WTC11 (cell line): ENCODE data around the gene HHAT. TPM values are rescaled to one million over a fixed set of nuclear protein-coding genes. Genes with fewer than 3 reads are reported as not detected.

Experiments
- ATAC-seq: fragments of 200-7000 bp; cut with Tn5 transposase; 2 replicates; pipeline ENCODE4 v1.10.0; 2021; ENCODE audit warnings: mild to moderate bottlenecking, moderate library complexity
- CTCF ChIA-PET: fragments of 300-600 bp; sonication (Branson Sonifier 250); formaldehyde crosslinking; loops from one replicate; lab custom pipeline; 2021; ENCODE audit warnings: antibody characterized with exemption; lab: Charles Lee
- POLR2A ChIA-PET: fragments of 350-600 bp; sonication (Branson Sonifier 250); formaldehyde crosslinking; loops from one replicate; lab custom pipeline; 2021; ENCODE audit warnings: antibody characterized with exemption; lab: Charles Lee
- DNase-seq: peaks from one replicate; pipeline ENCODE4 v3.0.0; 2021; ENCODE audit warnings: low spot score
- H3K27ac Mint-ChIP-seq: 2 replicates; pipeline ENCODE4 v1.8.0; 2021; ENCODE audit warnings: mixed read lengths
- H3K27me3 Mint-ChIP-seq: 2 replicates; pipeline ENCODE4 v1.8.0; 2021; ENCODE audit warnings: low read depth, mild to moderate bottlenecking, moderate library complexity, mixed read lengths
- H3K36me3 Mint-ChIP-seq: 2 replicates; pipeline ENCODE4 v1.8.0; 2021; ENCODE audit warnings: mixed read lengths
- H3K4me1 Mint-ChIP-seq: 2 replicates; pipeline ENCODE4 v1.8.0; 2022; ENCODE audit warnings: mixed read lengths
- H3K4me3 Mint-ChIP-seq: 2 replicates; pipeline ENCODE4 v1.8.0; 2021; ENCODE audit warnings: mild to moderate bottlenecking, moderate library complexity, mixed read lengths
- H3K9me3 Mint-ChIP-seq: 2 replicates; pipeline ENCODE4 v1.8.0; 2021; ENCODE audit warnings: mixed read lengths
- ELF4 ChIP-seq: sonication (generic); formaldehyde crosslinking; IDR thresholded peaks from 2 replicates; pipeline ENCODE4 v1.8.1; 2022; ENCODE audit warnings: low read depth, mild to moderate bottlenecking, moderate library complexity, missing genetic modification reagents
- GRHL2 ChIP-seq: fragments of 250-450 bp; sonication (Bioruptor Pico); IDR thresholded peaks from 2 replicates; pipeline ENCODE4 v1.8.0; 2022; ENCODE audit warnings: mild to moderate bottlenecking, moderate library complexity; ENCODE audit not compliant: insufficient replicate concordance, severe bottlenecking
- GTF2I ChIP-seq: fragments of 250-450 bp; sonication (Bioruptor Pico); conservative IDR thresholded peaks from 2 replicates; pipeline ENCODE4 v1.4.0; 2021; ENCODE audit warnings: mild to moderate bottlenecking
- NFATC4 ChIP-seq: fragments of 250-450 bp; sonication (Bioruptor Pico); IDR thresholded peaks from 2 replicates; pipeline ENCODE4 v1.9.0; 2021; ENCODE audit warnings: mild to moderate bottlenecking
- NR1H2 ChIP-seq: sonication (generic); formaldehyde crosslinking; IDR thresholded peaks from 2 replicates; pipeline ENCODE4 v1.9.0; 2021; ENCODE audit warnings: mild to moderate bottlenecking, moderate library complexity, missing genetic modification reagents
- NR3C1 ChIP-seq: sonication (generic); formaldehyde crosslinking; conservative IDR thresholded peaks from 2 replicates; pipeline ENCODE4 v1.8.1; 2023; ENCODE audit warnings: low read depth, mild to moderate bottlenecking, missing genetic modification reagents
- TCF7 ChIP-seq: sonication (generic); formaldehyde crosslinking; IDR thresholded peaks from 2 replicates; pipeline ENCODE4 v1.8.0; 2022; ENCODE audit warnings: mild to moderate bottlenecking, low read depth, missing genetic modification reagents, moderate library complexity
- ZNF232 ChIP-seq: sonication (generic); formaldehyde crosslinking; IDR thresholded peaks from 2 replicates; pipeline ENCODE4 v1.8.0; 2022; ENCODE audit warnings: mild to moderate bottlenecking, missing genetic modification reagents
- ZNF671 ChIP-seq: fragments of 250-450 bp; sonication (Bioruptor Pico); IDR thresholded peaks from 2 replicates; pipeline ENCODE4 v1.8.0; 2021; ENCODE audit warnings: mild to moderate bottlenecking
- total RNA-seq: library from RNA; stranded (reverse); gene quantifications from 3 replicates; pipeline ENCODE4 v1.2.3, GENCODE V29; 2021
- TF ChIP-seq, protein P1 (sequence below): sonication (generic); formaldehyde crosslinking; IDR thresholded peaks from 2 replicates; pipeline ENCODE4 v1.8.0; 2022; ENCODE audit warnings: mild to moderate bottlenecking, missing genetic modification reagents
- TF ChIP-seq, protein P2 (sequence below): sonication (generic); formaldehyde crosslinking; IDR thresholded peaks from 2 replicates; pipeline ENCODE4 v1.8.0; 2023; ENCODE audit warnings: mild to moderate bottlenecking, missing genetic modification reagents
- TF ChIP-seq, protein P3 (sequence below): fragments of 250-450 bp; sonication (Bioruptor Pico); IDR thresholded peaks from 2 replicates; pipeline ENCODE4 v1.9.0; 2021; ENCODE audit warnings: mild to moderate bottlenecking
- TF ChIP-seq, protein P4 (sequence below): sonication (generic); formaldehyde crosslinking; IDR thresholded peaks from 2 replicates; pipeline ENCODE4 v1.8.1; 2023; ENCODE audit warnings: mild to moderate bottlenecking, missing genetic modification reagents

The HHAT gene
- total RNA-seq, 1 experiment from 2014 or later = 0.39 TPM

DNA sequence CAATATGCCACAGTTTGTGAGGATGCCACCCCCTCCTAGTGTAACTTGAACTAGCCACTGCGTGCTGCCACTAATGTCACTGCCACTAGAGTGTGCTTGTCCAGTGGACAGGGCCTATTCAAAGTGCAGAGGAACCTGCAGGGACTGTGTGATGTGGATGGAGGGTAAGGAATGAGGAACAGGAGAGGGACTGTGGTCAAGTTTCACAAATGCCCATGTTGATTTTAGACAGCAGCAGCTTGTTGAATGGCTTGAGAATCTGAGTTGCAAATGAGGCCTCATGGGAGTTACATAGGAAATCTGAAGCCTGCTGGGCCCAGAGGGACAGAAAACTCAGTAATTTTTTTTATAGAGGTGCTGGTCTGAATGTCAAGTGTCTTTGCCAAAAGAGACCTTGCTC, 112.3 kb downstream of the HHAT start (continued):
- TF ChIP-seq, protein P1, sequence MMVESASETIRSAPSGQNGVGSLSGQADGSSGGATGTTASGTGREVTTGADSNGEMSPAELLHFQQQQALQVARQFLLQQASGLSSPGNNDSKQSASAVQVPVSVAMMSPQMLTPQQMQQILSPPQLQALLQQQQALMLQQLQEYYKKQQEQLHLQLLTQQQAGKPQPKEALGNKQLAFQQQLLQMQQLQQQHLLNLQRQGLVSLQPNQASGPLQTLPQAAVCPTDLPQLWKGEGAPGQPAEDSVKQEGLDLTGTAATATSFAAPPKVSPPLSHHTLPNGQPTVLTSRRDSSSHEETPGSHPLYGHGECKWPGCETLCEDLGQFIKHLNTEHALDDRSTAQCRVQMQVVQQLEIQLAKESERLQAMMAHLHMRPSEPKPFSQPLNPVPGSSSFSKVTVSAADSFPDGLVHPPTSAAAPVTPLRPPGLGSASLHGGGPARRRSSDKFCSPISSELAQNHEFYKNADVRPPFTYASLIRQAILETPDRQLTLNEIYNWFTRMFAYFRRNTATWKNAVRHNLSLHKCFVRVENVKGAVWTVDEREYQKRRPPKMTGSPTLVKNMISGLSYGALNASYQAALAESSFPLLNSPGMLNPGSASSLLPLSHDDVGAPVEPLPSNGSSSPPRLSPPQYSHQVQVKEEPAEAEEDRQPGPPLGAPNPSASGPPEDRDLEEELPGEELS = no peak

DNA sequence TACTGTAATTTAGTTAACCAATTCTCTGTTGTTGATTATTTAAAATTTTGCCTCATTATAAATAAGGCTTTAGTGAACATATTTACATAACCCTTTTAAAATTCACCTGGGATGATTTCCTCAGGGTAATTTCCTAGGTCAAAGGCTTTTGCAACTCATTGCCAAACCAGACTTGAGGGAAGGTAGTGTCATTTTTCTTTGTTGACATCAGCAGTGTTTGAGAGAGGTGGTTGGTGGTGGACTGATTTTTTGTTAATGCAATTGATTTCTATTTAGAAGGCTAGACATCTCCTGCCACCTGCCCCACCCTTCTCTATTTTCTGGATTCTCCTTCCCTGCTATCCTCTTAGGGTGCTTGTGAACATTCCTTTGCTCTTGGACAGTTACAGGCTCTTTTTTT, 116.8 kb downstream of the HHAT start:
- Mint-ChIP-seq H3K9me3 (no peaks in the 10 kb centered on the region), H3K4me3 (no peak overlapping the region), H3K4me1 (peaks cover 27% of the 10 kb centered on the region), H3K36me3 (no peaks in the 10 kb centered on the region), H3K27ac (no peak overlapping the region), H3K27me3 (no peaks in the 10 kb centered on the region)
- CTCF ChIA-PET = interaction anchor here (1.0 to 1.6 kb wide), 2 partner anchors 29 to 39 kb away, joined by 3 to 4 read pairs; no protein-coding TSS in a partner anchor
- ATAC-seq (no peak), DNase-seq (no peak)
- no peak for TF ChIP-seq ELF4 (CRISPR knock-in tag)
- TF ChIP-seq, protein P2, sequence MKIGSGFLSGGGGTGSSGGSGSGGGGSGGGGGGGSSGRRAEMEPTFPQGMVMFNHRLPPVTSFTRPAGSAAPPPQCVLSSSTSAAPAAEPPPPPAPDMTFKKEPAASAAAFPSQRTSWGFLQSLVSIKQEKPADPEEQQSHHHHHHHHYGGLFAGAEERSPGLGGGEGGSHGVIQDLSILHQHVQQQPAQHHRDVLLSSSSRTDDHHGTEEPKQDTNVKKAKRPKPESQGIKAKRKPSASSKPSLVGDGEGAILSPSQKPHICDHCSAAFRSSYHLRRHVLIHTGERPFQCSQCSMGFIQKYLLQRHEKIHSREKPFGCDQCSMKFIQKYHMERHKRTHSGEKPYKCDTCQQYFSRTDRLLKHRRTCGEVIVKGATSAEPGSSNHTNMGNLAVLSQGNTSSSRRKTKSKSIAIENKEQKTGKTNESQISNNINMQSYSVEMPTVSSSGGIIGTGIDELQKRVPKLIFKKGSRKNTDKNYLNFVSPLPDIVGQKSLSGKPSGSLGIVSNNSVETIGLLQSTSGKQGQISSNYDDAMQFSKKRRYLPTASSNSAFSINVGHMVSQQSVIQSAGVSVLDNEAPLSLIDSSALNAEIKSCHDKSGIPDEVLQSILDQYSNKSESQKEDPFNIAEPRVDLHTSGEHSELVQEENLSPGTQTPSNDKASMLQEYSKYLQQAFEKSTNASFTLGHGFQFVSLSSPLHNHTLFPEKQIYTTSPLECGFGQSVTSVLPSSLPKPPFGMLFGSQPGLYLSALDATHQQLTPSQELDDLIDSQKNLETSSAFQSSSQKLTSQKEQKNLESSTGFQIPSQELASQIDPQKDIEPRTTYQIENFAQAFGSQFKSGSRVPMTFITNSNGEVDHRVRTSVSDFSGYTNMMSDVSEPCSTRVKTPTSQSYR = no peak
- TF ChIP-seq NR3C1 = no peak
- TF ChIP-seq ZNF671 = no peak
- no peak for TF ChIP-seq ZNF232 (CRISPR knock-in tag)
- no peak for TF ChIP-seq GTF2I (CRISPR knock-in tag)
- POLR2A ChIA-PET = no interaction called here

DNA sequence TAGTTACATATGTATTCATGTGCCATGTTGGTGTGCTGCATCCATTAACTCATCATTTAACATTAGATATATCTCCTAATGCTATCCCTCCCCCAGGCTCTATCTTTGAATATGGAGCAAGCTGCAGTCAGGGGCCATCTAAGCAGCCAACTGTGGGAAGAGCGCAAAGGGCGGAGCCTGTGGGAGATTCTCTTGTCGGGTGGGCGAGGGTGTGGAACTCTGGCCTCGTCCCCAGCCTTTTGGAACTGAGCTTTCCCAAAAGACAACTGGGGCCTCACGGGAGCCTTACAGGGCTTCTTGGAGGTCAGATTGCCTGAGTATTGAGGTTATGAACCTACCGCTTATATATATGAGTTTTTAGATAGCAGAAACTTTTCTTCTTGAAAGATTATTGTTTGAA, 117.2 kb downstream of the HHAT start:
- Mint-ChIP-seq H3K36me3 (no peaks in the 10 kb centered on the region), H3K4me3 (no peak overlapping the region), H3K27ac (no peak overlapping the region), H3K9me3 (no peaks in the 10 kb centered on the region)
- ATAC-seq (no peak), DNase-seq (no peak)
- CTCF ChIA-PET = interaction anchor here (0.6 to 5.2 kb wide), 6 partner anchors 30 to 862 kb away, joined by 3 to 64 read pairs (median 4); partner anchors contain the start of gene KCNH1
- POLR2A ChIA-PET = no interaction called here
- TF ChIP-seq ELF4 (CRISPR knock-in tag) (no peak), NR1H2 (CRISPR knock-in tag) (no peak), TCF7 (CRISPR knock-in tag) (no peak), NFATC4 (CRISPR knock-in tag) (no peak), GRHL2 (no peak)
- TF ChIP-seq, protein P3, sequence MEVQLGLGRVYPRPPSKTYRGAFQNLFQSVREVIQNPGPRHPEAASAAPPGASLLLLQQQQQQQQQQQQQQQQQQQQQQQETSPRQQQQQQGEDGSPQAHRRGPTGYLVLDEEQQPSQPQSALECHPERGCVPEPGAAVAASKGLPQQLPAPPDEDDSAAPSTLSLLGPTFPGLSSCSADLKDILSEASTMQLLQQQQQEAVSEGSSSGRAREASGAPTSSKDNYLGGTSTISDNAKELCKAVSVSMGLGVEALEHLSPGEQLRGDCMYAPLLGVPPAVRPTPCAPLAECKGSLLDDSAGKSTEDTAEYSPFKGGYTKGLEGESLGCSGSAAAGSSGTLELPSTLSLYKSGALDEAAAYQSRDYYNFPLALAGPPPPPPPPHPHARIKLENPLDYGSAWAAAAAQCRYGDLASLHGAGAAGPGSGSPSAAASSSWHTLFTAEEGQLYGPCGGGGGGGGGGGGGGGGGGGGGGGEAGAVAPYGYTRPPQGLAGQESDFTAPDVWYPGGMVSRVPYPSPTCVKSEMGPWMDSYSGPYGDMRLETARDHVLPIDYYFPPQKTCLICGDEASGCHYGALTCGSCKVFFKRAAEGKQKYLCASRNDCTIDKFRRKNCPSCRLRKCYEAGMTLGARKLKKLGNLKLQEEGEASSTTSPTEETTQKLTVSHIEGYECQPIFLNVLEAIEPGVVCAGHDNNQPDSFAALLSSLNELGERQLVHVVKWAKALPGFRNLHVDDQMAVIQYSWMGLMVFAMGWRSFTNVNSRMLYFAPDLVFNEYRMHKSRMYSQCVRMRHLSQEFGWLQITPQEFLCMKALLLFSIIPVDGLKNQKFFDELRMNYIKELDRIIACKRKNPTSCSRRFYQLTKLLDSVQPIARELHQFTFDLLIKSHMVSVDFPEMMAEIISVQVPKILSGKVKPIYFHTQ (CRISPR knock-in tag) = no peak
- TF ChIP-seq, protein P4, sequence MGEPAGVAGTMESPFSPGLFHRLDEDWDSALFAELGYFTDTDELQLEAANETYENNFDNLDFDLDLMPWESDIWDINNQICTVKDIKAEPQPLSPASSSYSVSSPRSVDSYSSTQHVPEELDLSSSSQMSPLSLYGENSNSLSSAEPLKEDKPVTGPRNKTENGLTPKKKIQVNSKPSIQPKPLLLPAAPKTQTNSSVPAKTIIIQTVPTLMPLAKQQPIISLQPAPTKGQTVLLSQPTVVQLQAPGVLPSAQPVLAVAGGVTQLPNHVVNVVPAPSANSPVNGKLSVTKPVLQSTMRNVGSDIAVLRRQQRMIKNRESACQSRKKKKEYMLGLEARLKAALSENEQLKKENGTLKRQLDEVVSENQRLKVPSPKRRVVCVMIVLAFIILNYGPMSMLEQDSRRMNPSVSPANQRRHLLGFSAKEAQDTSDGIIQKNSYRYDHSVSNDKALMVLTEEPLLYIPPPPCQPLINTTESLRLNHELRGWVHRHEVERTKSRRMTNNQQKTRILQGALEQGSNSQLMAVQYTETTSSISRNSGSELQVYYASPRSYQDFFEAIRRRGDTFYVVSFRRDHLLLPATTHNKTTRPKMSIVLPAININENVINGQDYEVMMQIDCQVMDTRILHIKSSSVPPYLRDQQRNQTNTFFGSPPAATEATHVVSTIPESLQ = no peak
- TF ChIP-seq, all 79 proteins: peak for 0
- Mint-ChIP-seq H3K27me3 (no peaks in the 10 kb centered on the region), H3K4me1 (peaks cover 26% of the 10 kb centered on the region)
